Activated T-helper 1 cell treated with Interleukin-2 at 50 U/mL for 16 hours (primary cell): ENCODE measurements around the gene CLSTN3.

Source experiments
- DNase-seq: peaks from one replicate; pipeline ENCODE4 v3.0.0-alpha.2; 2020; ENCODE audit warnings: low read depth

CLSTN3 gene

GRCh38 chr12:7189398-7190267, 59.5 kb downstream of the CLSTN3 start, which contains the start of gene PEX5:
TSS of gene PEX5 (plus strand) at chr12:7189686. CDS start at chr12:7190378, 692 bp downstream.
- DNase-seq = peak; percentile 72

GRCh38 chr12:7190268-7191055, 60.3 kb downstream of the CLSTN3 start:
- DNase-seq = no peak

- DNase-seq = no peak
These were observed 63.5 kb downstream of the CLSTN3 start for GRCh38 chr12:7193674-7194073.

GRCh38 chr12:7197841-7198240, 67.7 kb downstream of the CLSTN3 start:
- DNase-seq = no peak

GRCh38 chr12:7203109-7203508, 72.9 kb downstream of the CLSTN3 start:
- no peak for DNase-seq

- no peak for DNase-seq
These were observed 74.9 kb downstream of the CLSTN3 start for GRCh38 chr12:7205091-7205490.

GRCh38 chr12:7206691-7207090, 76.5 kb downstream of the CLSTN3 start:
- DNase-seq = no peak

- no peak for DNase-seq
These were observed 77.9 kb downstream of the CLSTN3 start for GRCh38 chr12:7207866-7208625.
